ENCODE data around the gene ZSCAN16.
"Not testable (repeated sequence)": the region's sequence is repeated elsewhere in the genome, so short reads cannot be mapped to it uniquely, and the experiment has no call there.

ZSCAN16 gene

DNA sequence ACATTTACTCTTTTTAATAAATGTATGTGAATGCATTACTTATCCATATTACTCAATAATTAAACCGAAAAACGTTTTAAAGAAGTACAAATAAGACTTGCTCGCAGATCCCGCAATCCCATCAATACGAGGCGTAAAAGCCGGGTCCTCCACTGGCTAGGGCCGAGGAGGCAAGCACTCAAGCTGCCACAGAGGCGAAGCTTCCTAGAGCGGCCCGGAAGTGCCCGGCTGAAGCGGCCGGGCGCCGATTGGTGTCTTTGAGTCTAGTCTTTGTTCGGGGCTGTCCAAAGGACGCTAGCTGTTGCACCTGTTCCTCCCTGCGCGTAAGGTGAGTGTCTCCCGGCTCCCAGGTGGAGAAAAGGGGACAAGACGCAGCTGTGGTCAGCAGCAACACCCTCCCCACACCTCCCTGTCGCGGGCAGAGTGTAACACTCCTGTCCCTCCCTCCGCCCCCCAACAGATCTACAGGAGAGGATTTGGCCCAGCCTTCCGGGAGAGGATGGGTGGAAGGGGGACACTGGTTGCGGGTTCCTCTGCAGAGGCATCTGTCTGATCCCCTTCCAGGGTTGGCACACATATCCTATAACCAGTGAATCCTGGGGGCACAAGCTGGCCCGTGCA, at the start of gene ZSCAN16:
ZSCAN16 (plus strand) TSS at position 260 of the 621 bp plus-strand sequence. CDS start 835 bp downstream, outside the sequence.
- peak within 1 kb of the TSS; percentile 74 for H3K4me3 ChIP-seq (ENCODE audit: low read length)
- peaks cover 15% of the 10 kb centered on the region for H3K4me1 ChIP-seq (ENCODE audit: low read length)
- H3K9me3 ChIP-seq (replicated peaks; ENCODE audit: insufficient read depth, low read length), result no peaks in the 10 kb centered on the region
- DNase-seq, result peak; percentile 88
- H3K36me3 ChIP-seq (replicated peaks; ENCODE audit: insufficient read depth, low read length), result no peaks in the 10 kb centered on the region; the same call in 1 of the 2 replicates
- no peak for TF ChIP-seq EZH2 (optimal IDR thresholded peaks at IDR 0.05; ENCODE audit: low read depth, low read length)
- TF ChIP-seq, protein P1, sequence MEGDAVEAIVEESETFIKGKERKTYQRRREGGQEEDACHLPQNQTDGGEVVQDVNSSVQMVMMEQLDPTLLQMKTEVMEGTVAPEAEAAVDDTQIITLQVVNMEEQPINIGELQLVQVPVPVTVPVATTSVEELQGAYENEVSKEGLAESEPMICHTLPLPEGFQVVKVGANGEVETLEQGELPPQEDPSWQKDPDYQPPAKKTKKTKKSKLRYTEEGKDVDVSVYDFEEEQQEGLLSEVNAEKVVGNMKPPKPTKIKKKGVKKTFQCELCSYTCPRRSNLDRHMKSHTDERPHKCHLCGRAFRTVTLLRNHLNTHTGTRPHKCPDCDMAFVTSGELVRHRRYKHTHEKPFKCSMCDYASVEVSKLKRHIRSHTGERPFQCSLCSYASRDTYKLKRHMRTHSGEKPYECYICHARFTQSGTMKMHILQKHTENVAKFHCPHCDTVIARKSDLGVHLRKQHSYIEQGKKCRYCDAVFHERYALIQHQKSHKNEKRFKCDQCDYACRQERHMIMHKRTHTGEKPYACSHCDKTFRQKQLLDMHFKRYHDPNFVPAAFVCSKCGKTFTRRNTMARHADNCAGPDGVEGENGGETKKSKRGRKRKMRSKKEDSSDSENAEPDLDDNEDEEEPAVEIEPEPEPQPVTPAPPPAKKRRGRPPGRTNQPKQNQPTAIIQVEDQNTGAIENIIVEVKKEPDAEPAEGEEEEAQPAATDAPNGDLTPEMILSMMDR (IDR thresholded peaks at IDR 0.05; ENCODE audit: low read length), result no peak
- no peak for TF ChIP-seq EZH2phosphoT487 (IDR thresholded peaks at IDR 0.05; ENCODE audit: low read length)
- peaks cover 10% of the 10 kb centered on the region for H3F3A ChIP-seq (ENCODE audit: insufficient read depth, low read length)
- no peaks in the 10 kb centered on the region for H3K27me3 ChIP-seq (replicated peaks; ENCODE audit: insufficient read depth, low read length)
- no peaks in the 10 kb centered on the region for H4K20me1 ChIP-seq (ENCODE audit: insufficient read depth, low read length)
- H3K9ac ChIP-seq (ENCODE audit: low read length), result peak within 1 kb of the TSS; percentile 60; the same call in 1 of the 2 replicates
- no peaks in the 10 kb centered on the region for H3K9me2 ChIP-seq (replicated peaks; ENCODE audit: insufficient read depth, low read length)
- H3K27ac ChIP-seq (ENCODE audit: low read length), result peak within 1 kb of the TSS; percentile 55; the same call in 1 of the 2 replicates
- H3K4me2 ChIP-seq (ENCODE audit: low read depth, low read length), result peak within 1 kb of the TSS; percentile 93
- H3K79me2 ChIP-seq (ENCODE audit: low read length), result peaks cover 44% of the 10 kb centered on the region
- H2AFZ ChIP-seq (ENCODE audit: low read length), result peak within 1 kb of the TSS; percentile 87

DNA sequence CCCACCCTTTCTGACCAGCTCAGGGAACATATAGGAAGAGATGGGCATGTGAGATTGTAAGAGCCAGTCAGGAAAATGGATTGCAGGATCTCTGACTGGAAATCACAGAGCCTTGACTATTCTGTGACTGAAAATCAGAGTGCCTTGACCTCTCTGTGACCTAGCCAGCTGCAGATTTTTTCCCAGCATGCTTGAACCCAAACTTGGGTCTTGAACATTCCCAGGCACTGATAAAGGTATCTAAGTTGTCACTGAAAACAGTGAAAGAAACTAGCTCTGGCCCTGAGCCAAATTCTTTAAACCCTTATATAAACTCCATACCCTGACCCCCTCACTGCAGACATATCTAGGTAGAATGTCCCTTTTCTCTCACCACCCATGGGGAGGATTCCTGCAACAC, 46.4 kb upstream of the ZSCAN16 start:
- H3K4me3 ChIP-seq (ENCODE audit: low read length), result no peak overlapping the region
- H3F3A ChIP-seq (ENCODE audit: insufficient read depth, low read length), result peaks cover 3% of the 10 kb centered on the region; the same call in 1 of the 2 replicates
- H3K9me2 ChIP-seq (replicated peaks; ENCODE audit: insufficient read depth, low read length), result no peaks in the 10 kb centered on the region

DNA sequence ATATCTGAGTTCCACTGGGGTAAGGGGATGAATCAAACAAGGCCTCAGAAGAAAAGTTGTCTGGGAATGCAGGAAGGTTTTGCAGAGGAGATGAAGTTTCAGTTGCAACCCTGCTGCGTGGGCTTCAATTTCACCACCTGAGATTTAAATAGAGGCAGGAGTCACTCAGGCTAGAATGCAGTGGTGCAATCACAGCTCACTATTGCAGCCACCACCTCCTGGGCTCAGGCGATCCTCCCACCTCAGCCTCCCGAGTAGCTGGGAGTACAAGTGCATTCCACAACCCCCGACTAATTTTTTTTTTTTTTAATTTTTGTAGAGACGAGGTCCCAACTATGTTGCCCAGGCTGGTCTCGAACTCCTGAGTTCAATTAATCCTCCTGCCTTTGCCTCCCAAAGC, 45.6 kb upstream of the ZSCAN16 start:
- Histone ChIP-seq H3K27ac (ENCODE audit: low read length) (no peak overlapping the region), H3K9me3 (replicated peaks; ENCODE audit: insufficient read depth, low read length) (no peaks in the 10 kb centered on the region), H3K27me3 (replicated peaks; ENCODE audit: insufficient read depth, low read length) (no peaks in the 10 kb centered on the region), H4K20me1 (ENCODE audit: insufficient read depth, low read length) (no peaks in the 10 kb centered on the region), H3K4me3 (ENCODE audit: low read length) (no peak overlapping the region), H3K36me3 (replicated peaks; ENCODE audit: insufficient read depth, low read length) (no peaks in the 10 kb centered on the region), H3K4me2 (ENCODE audit: low read depth, low read length) (no peak overlapping the region), H2AFZ (ENCODE audit: low read length) (no peak overlapping the region), H3K4me1 (ENCODE audit: low read length) (0 out of 2 replicates have a peak, but pooled peaks cover 5% of the 10 kb centered on the region), H3K9ac (ENCODE audit: low read length) (no peak overlapping the region), H3F3A (ENCODE audit: insufficient read depth, low read length) (peaks cover 3% of the 10 kb centered on the region; the same call in 1 of the 2 replicates), H3K79me2 (ENCODE audit: low read length) (peaks cover 16% of the 10 kb centered on the region), H3K9me2 (replicated peaks; ENCODE audit: insufficient read depth, low read length) (no peaks in the 10 kb centered on the region)
- TF ChIP-seq, protein P1 (IDR thresholded peaks at IDR 0.05; ENCODE audit: low read length), result no peak
- TF ChIP-seq EZH2phosphoT487 (IDR thresholded peaks at IDR 0.05; ENCODE audit: low read length) (no peak), EZH2 (optimal IDR thresholded peaks at IDR 0.05; ENCODE audit: low read depth, low read length) (no peak)
- DNase-seq, result no peak

More for the DNA sequence above, 46.4 kb upstream of the ZSCAN16 start:
- no peak overlapping the region for H3K9ac ChIP-seq (ENCODE audit: low read length)
- H3K36me3 ChIP-seq (replicated peaks; ENCODE audit: insufficient read depth, low read length), result no peaks in the 10 kb centered on the region
- H3K27ac ChIP-seq (ENCODE audit: low read length), result no peak overlapping the region
- H3K27me3 ChIP-seq (replicated peaks; ENCODE audit: insufficient read depth, low read length), result no peaks in the 10 kb centered on the region
- DNase-seq, result no peak
- no peaks in the 10 kb centered on the region for H4K20me1 ChIP-seq (ENCODE audit: insufficient read depth, low read length)
- no peaks in the 10 kb centered on the region for H3K9me3 ChIP-seq (replicated peaks; ENCODE audit: insufficient read depth, low read length)
- peaks cover 16% of the 10 kb centered on the region for H3K79me2 ChIP-seq (ENCODE audit: low read length)
- H2AFZ ChIP-seq (ENCODE audit: low read length), result no peak overlapping the region
- 0 out of 2 replicates have a peak, but pooled peaks cover 5% of the 10 kb centered on the region for H3K4me1 ChIP-seq (ENCODE audit: low read length)
- no peak overlapping the region for H3K4me2 ChIP-seq (ENCODE audit: low read depth, low read length)
- TF ChIP-seq EZH2 (optimal IDR thresholded peaks at IDR 0.05; ENCODE audit: low read depth, low read length) (no peak), EZH2phosphoT487 (IDR thresholded peaks at IDR 0.05; ENCODE audit: low read length) (no peak)
- TF ChIP-seq, protein P1 (IDR thresholded peaks at IDR 0.05; ENCODE audit: low read length), result no peak

DNA sequence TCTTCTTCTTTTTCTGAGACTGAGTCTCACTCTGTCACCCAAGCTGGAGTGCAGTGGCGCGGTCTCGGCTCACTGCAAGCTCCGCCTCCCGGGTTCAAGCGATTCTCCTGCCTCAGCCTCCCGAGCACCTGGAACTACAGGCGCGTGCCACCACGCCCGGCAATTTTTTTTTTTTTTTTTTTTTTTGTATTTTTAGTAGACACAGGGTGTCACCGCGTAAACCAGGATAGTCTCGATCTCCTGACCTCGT, 44.1 kb upstream of the ZSCAN16 start, which contains the start of gene ZNF165:
ZNF165 (plus strand) TSS at position 188 of the 250 bp plus-strand sequence. CDS start 4,913 bp downstream, outside the sequence.
- not testable (repeated sequence) for H3K9me3 ChIP-seq (replicated peaks; ENCODE audit: insufficient read depth, low read length); H3F3A ChIP-seq (ENCODE audit: insufficient read depth, low read length); H4K20me1 ChIP-seq (ENCODE audit: insufficient read depth, low read length); H3K36me3 ChIP-seq (replicated peaks; ENCODE audit: insufficient read depth, low read length); DNase-seq; H3K9me2 ChIP-seq (replicated peaks; ENCODE audit: insufficient read depth, low read length); H3K4me1 ChIP-seq (ENCODE audit: low read length); H3K27me3 ChIP-seq (replicated peaks; ENCODE audit: insufficient read depth, low read length)
- peak within 1 kb of the TSS; percentile 82 for H3K27ac ChIP-seq (ENCODE audit: low read length)
- H2AFZ ChIP-seq (ENCODE audit: low read length), result peak within 1 kb of the TSS; percentile 91
- H3K4me3 ChIP-seq (ENCODE audit: low read length), result peak within 1 kb of the TSS; percentile 95
- peak within 1 kb of the TSS; percentile 90 for H3K4me2 ChIP-seq (ENCODE audit: low read depth, low read length)
- peak within 1 kb of the TSS; percentile 89 for H3K9ac ChIP-seq (ENCODE audit: low read length)
- peaks cover 16% of the 10 kb centered on the region for H3K79me2 ChIP-seq (ENCODE audit: low read length)
